Stimulated activated CD8-positive, alpha-beta memory T cell treated with anti-CD3 and anti-CD28 coated beads, Interleukin-2, amount 100 ng/mL, for 1 hour (primary cell): Measurements from ENCODE around the gene MAEL.
"Not testable (repeated sequence)": the region's sequence is repeated elsewhere in the genome, so short reads cannot be mapped to it uniquely, and the experiment has no call there.

Source experiments
- DNase-seq, 2 donors: peaks; one replicate each; pipeline ENCODE4 v3.0.0-alpha.2; 2020; ENCODE audit warnings: low read depth in 2 of 2

Gene MAEL

GRCh38 chr1:166977951-166978350 lies 11.1 kb upstream of the MAEL start:
- no peak for DNase-seq

- no peak for DNase-seq
Measured at GRCh38 chr1:166978821-166979220, 10.3 kb upstream of the MAEL start.

- no peak for DNase-seq
Measured at GRCh38 chr1:166980383-166980782, 8.7 kb upstream of the MAEL start.

GRCh38 chr1:166980818-166981217 lies 8.3 kb upstream of the MAEL start:
- DNase-seq, result no peak

- DNase-seq, result no peak
Measured at GRCh38 chr1:166981589-166981988, 7.5 kb upstream of the MAEL start.

GRCh38 chr1:166999075-166999474 lies 10.0 kb downstream of the MAEL start:
- no peak for DNase-seq

- DNase-seq, result no peak
Measured at GRCh38 chr1:166999500-167000055, 10.5 kb downstream of the MAEL start.

GRCh38 chr1:167000546-167000945 lies 11.5 kb downstream of the MAEL start:
- DNase-seq, result no peak

- DNase-seq, result no peak
Measured at GRCh38 chr1:167002354-167002753, 13.3 kb downstream of the MAEL start.

GRCh38 chr1:167003711-167004110 lies 14.6 kb downstream of the MAEL start:
- DNase-seq, result no peak

- DNase-seq, result no peak
Measured at GRCh38 chr1:167011560-167012191, 22.6 kb downstream of the MAEL start.

GRCh38 chr1:167012570-167012969 lies 23.5 kb downstream of the MAEL start:
- DNase-seq, result no peak

GRCh38 chr1:167013108-167013929 lies 24.2 kb downstream of the MAEL start:
- DNase-seq, result no peak

GRCh38 chr1:167016100-167016750 lies 27.1 kb downstream of the MAEL start:
- DNase-seq, result no peak

- DNase-seq, result no peak
Measured at GRCh38 chr1:167022384-167022783, 33.3 kb downstream of the MAEL start.

- DNase-seq, result not testable (repeated sequence)
Measured at GRCh38 chr1:167029553-167029952, 40.5 kb downstream of the MAEL start.

- DNase-seq, result no peak
Measured at GRCh38 chr1:167033646-167034045, 44.6 kb downstream of the MAEL start.

GRCh38 chr1:167043752-167044488 lies 54.8 kb downstream of the MAEL start:
- peak; percentile 14 to 39 for DNase-seq

- DNase-seq, result no peak
Measured at GRCh38 chr1:167051907-167052306, 62.8 kb downstream of the MAEL start.

- DNase-seq, result no peak
Measured at GRCh38 chr1:167052389-167052788, 63.3 kb downstream of the MAEL start.

- no peak for DNase-seq
Measured at GRCh38 chr1:167054531-167054930, 65.5 kb downstream of the MAEL start.
